ENCODE data around the gene TET3. TPM values are rescaled to one million over a fixed set of nuclear protein-coding genes. Genes with fewer than 3 reads are reported as not detected.

Gene TET3
- total and polyA plus RNA-seq, 2 of the 4 experiments (the other 2 are of a cell fraction) = 1.6 to 1.8 TPM

DNA sequence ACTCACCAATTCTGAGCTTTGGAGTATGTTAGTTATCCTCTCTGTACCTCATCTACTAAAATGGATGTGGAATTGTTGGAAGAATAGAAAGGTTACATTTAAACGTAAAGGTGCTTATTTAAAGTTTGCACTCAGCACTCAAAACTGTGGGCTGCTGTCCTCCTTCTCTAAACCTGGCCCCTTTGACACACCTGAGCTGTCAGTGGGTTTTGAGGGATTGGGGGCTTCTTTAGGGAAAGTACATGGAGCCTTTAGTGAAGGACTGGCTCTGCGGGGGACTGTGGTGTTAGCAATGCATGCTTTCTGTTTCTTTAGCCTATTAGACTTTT, 47.2 kb downstream of the TET3 start:
- no TSS peak for BruUV-seq (replicated peaks)
- Histone ChIP-seq H3K4ac (ENCODE audit: low read depth, low read length) (no peak overlapping the region), H3K4me1 (ENCODE audit: control insufficient read depth, insufficient read depth, low read length) (peaks cover 5% of the 10 kb centered on the region), H3K79me1 (ENCODE audit: low read depth in 1 of 2, low read length in 2 of 2) (peaks cover 45 to 49% of the 10 kb centered on the region in 2 experiments), H3K9me1 (ENCODE audit: insufficient read depth, low read length) (peaks cover 2% of the 10 kb centered on the region; the same call in 1 of the 2 replicates), H3K18ac (ENCODE audit: low read depth, low read length) (no peak overlapping the region), H3K9ac (ENCODE audit: low read depth, low read length) (no peak overlapping the region), H3K14ac (replicated peaks; ENCODE audit: low read depth, low read length) (no peak overlapping the region; the same call in 1 of the 2 replicates), H4K91ac (ENCODE audit: insufficient read depth, low read depth, low read length) (no peak overlapping the region), H3K4me2 (ENCODE audit: low read depth, low read length) (peak overlapping the region; percentile 48), H3K27ac (ENCODE audit: insufficient read depth, low read length) (no peak overlapping the region), H3K56ac (ENCODE audit: extremely low read depth, insufficient read depth, low read length) (no peak overlapping the region), H2BK120ac (ENCODE audit: low read depth, low read length) (no peak overlapping the region), H2BK5ac (ENCODE audit: low read depth, low read length, poor library complexity, severe bottlenecking) (no peak overlapping the region), H2BK15ac (ENCODE audit: low read depth, low read length) (no peak overlapping the region), H2AFZ (replicated peaks; ENCODE audit: low read length, poor library complexity) (no peak overlapping the region), H3K27me3 (ENCODE audit: control insufficient read depth, insufficient read depth, low read length) (no peaks in the 10 kb centered on the region), H3K36me3 (ENCODE audit: control insufficient read depth, insufficient read depth, low read length) (no peaks in the 10 kb centered on the region; the same call in 1 of the 2 replicates), H4K20me1 (ENCODE audit: insufficient read depth, low read length) (peaks cover 40% of the 10 kb centered on the region), H3K23ac (ENCODE audit: low read depth, low read length) (no peak overlapping the region), H2AK5ac (ENCODE audit: low read depth, low read length) (no peak overlapping the region; the same call in 1 of the 2 replicates), H4K5ac (ENCODE audit: low read depth, low read length) (no peak overlapping the region), H3K9me3 (ENCODE audit: control insufficient read depth, insufficient read depth, low read length) (no peaks in the 10 kb centered on the region), H4K8ac (ENCODE audit: low read depth in 2 of 2, low read length in 2 of 2) (peak overlapping the region in 1 of 2 experiments; percentile 16; a peak in 2 of 4 replicates), H3K4me3 (ENCODE audit: insufficient read depth, low read depth, low read length) (no peak overlapping the region), H2BK20ac (ENCODE audit: low read depth, low read length) (no peak overlapping the region), H2AK9ac (replicated peaks; ENCODE audit: low read depth, low read length, poor library complexity) (no peak overlapping the region)
- intact Hi-C loops (cut with micrococcal nuclease) (no loop called here), dilution Hi-C loops (cut with HindIII; ENCODE audit: low sequenced_read_pairs, unreplicated experiment) (no loop called here), in situ Hi-C loops (cut with MboI; ENCODE audit: low sequenced_read_pairs) (no loop called here)
- no CpG with 5 or more reads among the region's 2 CpGs for WGBS, 2 experiments (ENCODE audit: extremely low coverage in 2 of 2, insufficient read length in 1 of 2)
- ChIA-PET POLR2A (ENCODE audit: unreplicated experiment) (no interaction called here), CTCF (no interaction called here)
- ATAC-seq (ENCODE audit: low read depth) (peak; percentile 33; the same call in 1 of the 2 replicates), DNase-seq (no peak)
- no peak for TF ChIP-seq USF2 (IDR thresholded peaks at IDR 0.05; ENCODE audit: low read depth, low read length)
- no peak for TF ChIP-seq RFX5 (IDR thresholded peaks at IDR 0.05; ENCODE audit: low read depth, low read length)
- TF ChIP-seq RCOR1 (IDR thresholded peaks at IDR 0.05; ENCODE audit: insufficient replicate concordance, low read length) = no peak
- TF ChIP-seq CTCF (conservative IDR thresholded peaks at IDR 0.05; ENCODE audit: low read depth, low read length) = no peak
- no peak for TF ChIP-seq ELK1 (IDR thresholded peaks at IDR 0.05; ENCODE audit: borderline replicate concordance, low read depth, low read length)
- TF ChIP-seq RAD21 (IDR thresholded peaks at IDR 0.05; ENCODE audit: low read length) = no peak
- no peak for TF ChIP-seq FOS (IDR thresholded peaks at IDR 0.05; ENCODE audit: low read depth, low read length)
- no peak for TF ChIP-seq MXI1 (IDR thresholded peaks at IDR 0.05; ENCODE audit: borderline replicate concordance, low read depth, low read length)
- TF ChIP-seq CEBPB (IDR thresholded peaks at IDR 0.05; ENCODE audit: low read depth, low read length) = no peak
- no peak for TF ChIP-seq BHLHE40 (IDR thresholded peaks at IDR 0.05; ENCODE audit: low read depth, low read length)
- no peak for TF ChIP-seq CHD1 (IDR thresholded peaks at IDR 0.05; ENCODE audit: low read depth, low read length)
- no peak for TF ChIP-seq SMC3 (IDR thresholded peaks at IDR 0.05; ENCODE audit: low read depth, low read length)
- TF ChIP-seq MAFK (IDR thresholded peaks at IDR 0.05; ENCODE audit: low read depth, low read length) = no peak
- no peak for TF ChIP-seq MAZ (IDR thresholded peaks at IDR 0.05; ENCODE audit: borderline replicate concordance, low read depth, low read length)
- no peak for TF ChIP-seq NFE2L2 (IDR thresholded peaks at IDR 0.05; ENCODE audit: low read depth, low read length)
- TF ChIP-seq POLR2A (IDR thresholded peaks at IDR 0.05; ENCODE audit: low read depth, low read length) = no peak
